ENCODE results near the gene ZFYVE9.
A peak's percentile ranks its signal among the peaks of the same experiment; 100 is the strongest.

ZFYVE9 gene

GRCh38 chr1:52238474-52238873, 96.6 kb downstream of the ZFYVE9 start:
- no peak overlapping the region for H3K4me3 ChIP-seq (ENCODE audit: low read length)

DNA sequence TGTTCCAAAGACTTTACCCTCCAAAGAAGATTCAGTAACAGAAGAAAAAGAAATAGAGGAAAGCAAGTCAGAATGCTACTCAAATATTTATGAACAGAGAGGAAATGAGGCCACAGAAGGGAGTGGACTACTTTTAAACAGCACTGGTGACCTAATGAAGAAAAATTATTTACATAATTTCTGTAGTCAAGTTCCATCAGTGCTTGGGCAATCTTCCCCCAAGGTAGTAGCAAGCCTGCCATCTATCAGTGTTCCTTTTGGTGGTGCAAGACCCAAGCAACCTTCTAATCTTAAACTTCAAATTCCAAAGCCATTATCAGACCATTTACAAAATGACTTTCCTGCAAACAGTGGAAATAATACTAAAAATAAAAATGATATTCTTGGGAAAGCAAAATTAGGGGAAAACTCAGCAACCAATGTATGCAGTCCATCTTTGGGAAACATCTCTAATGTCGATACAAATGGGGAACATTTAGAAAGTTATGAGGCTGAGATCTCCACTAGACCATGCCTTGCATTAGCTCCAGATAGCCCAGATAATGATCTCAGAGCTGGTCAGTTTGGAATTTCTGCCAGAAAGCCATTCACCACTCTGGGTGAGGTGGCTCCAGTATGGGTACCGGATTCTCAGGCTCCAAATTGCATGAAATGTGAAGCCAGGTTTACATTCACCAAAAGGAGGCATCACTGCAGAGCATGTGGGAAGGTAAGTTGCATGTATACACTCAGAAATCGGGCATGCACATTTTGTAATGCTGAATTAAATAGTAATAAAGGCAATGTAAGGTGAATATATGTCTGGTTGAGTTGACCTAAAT, 97.2 kb downstream of the ZFYVE9 start:
- Histone ChIP-seq H3K27me3 (replicated peaks; ENCODE audit: insufficient read depth, low read length) (no peaks in the 10 kb centered on the region), H3K4me1 (ENCODE audit: low read length) (peaks cover 4% of the 10 kb centered on the region; the same call in 1 of the 2 replicates), H4K20me1 (ENCODE audit: insufficient read depth, low read length) (no peaks in the 10 kb centered on the region), H3K9ac (ENCODE audit: low read length) (no peak overlapping the region), H3K36me3 (replicated peaks; ENCODE audit: insufficient read depth, low read length) (no peaks in the 10 kb centered on the region), H3K79me2 (ENCODE audit: low read length) (no peaks in the 10 kb centered on the region), H3F3A (ENCODE audit: insufficient read depth, low read length) (no peaks in the 10 kb centered on the region), H2AFZ (ENCODE audit: low read length) (no peak overlapping the region), H3K9me3 (replicated peaks; ENCODE audit: insufficient read depth, low read length) (no peaks in the 10 kb centered on the region), H3K4me3 (ENCODE audit: low read length) (no peak overlapping the region), H3K27ac (ENCODE audit: low read length) (no peak overlapping the region), H3K9me2 (replicated peaks; ENCODE audit: insufficient read depth, low read length) (no peaks in the 10 kb centered on the region), H3K4me2 (ENCODE audit: low read depth, low read length) (no peak overlapping the region)
- TF ChIP-seq EZH2 (optimal IDR thresholded peaks at IDR 0.05; ENCODE audit: low read depth, low read length): no peak
- TF ChIP-seq EZH2phosphoT487 (IDR thresholded peaks at IDR 0.05; ENCODE audit: low read length): no peak
- no peak for TF ChIP-seq CTCF (IDR thresholded peaks at IDR 0.05; ENCODE audit: low read length)
- DNase-seq: no peak

More at GRCh38 chr1:52238474-52238873, 96.6 kb downstream of the ZFYVE9 start:
- H4K20me1 ChIP-seq (ENCODE audit: insufficient read depth, low read length): no peaks in the 10 kb centered on the region
- H3K9ac ChIP-seq (ENCODE audit: low read length): no peak overlapping the region
- H3F3A ChIP-seq (ENCODE audit: insufficient read depth, low read length): no peaks in the 10 kb centered on the region
- H3K4me2 ChIP-seq (ENCODE audit: low read depth, low read length): no peak overlapping the region
- H2AFZ ChIP-seq (ENCODE audit: low read length): no peak overlapping the region
- H3K27me3 ChIP-seq (replicated peaks; ENCODE audit: insufficient read depth, low read length): no peaks in the 10 kb centered on the region
- H3K9me3 ChIP-seq (replicated peaks; ENCODE audit: insufficient read depth, low read length): no peaks in the 10 kb centered on the region
- no peak overlapping the region for H3K27ac ChIP-seq (ENCODE audit: low read length)
- no peak for DNase-seq
- H3K9me2 ChIP-seq (replicated peaks; ENCODE audit: insufficient read depth, low read length): no peaks in the 10 kb centered on the region
- H3K36me3 ChIP-seq (replicated peaks; ENCODE audit: insufficient read depth, low read length): no peaks in the 10 kb centered on the region
- TF ChIP-seq CTCF (IDR thresholded peaks at IDR 0.05; ENCODE audit: low read length) (no peak), EZH2phosphoT487 (IDR thresholded peaks at IDR 0.05; ENCODE audit: low read length) (no peak), EZH2 (optimal IDR thresholded peaks at IDR 0.05; ENCODE audit: low read depth, low read length) (no peak)
- no peaks in the 10 kb centered on the region for H3K79me2 ChIP-seq (ENCODE audit: low read length)
- peaks cover 4% of the 10 kb centered on the region; the same call in 1 of the 2 replicates for H3K4me1 ChIP-seq (ENCODE audit: low read length)

DNA sequence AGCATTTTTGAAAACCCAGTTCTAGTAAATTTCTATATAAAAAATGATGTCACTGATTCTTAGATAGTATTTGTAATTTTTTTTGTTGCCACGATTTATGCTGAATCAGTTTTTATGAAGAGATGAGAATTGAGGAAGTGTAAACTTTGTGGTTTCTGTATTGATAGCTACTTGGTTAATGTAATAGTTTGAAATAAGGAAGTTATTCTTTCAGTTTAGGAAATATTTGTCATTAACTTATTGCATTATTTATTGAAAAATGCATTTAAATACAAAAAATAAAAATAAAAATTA, 97.8 kb downstream of the ZFYVE9 start:
- H2AFZ ChIP-seq (ENCODE audit: low read length): no peak overlapping the region
- H3K9me3 ChIP-seq (replicated peaks; ENCODE audit: insufficient read depth, low read length): no peaks in the 10 kb centered on the region
- H3K4me2 ChIP-seq (ENCODE audit: low read depth, low read length): no peak overlapping the region
- H4K20me1 ChIP-seq (ENCODE audit: insufficient read depth, low read length): no peaks in the 10 kb centered on the region
- TF ChIP-seq CTCF (IDR thresholded peaks at IDR 0.05; ENCODE audit: low read length) (no peak), EZH2 (optimal IDR thresholded peaks at IDR 0.05; ENCODE audit: low read depth, low read length) (no peak), EZH2phosphoT487 (IDR thresholded peaks at IDR 0.05; ENCODE audit: low read length) (no peak)
- H3K9ac ChIP-seq (ENCODE audit: low read length): no peak overlapping the region
- no peaks in the 10 kb centered on the region for H3K9me2 ChIP-seq (replicated peaks; ENCODE audit: insufficient read depth, low read length)
- peak; percentile 51 for DNase-seq
- no peaks in the 10 kb centered on the region for H3K27me3 ChIP-seq (replicated peaks; ENCODE audit: insufficient read depth, low read length)
- no peak overlapping the region for H3K4me3 ChIP-seq (ENCODE audit: low read length)
- no peaks in the 10 kb centered on the region for H3K79me2 ChIP-seq (ENCODE audit: low read length)
- peaks cover 4% of the 10 kb centered on the region; the same call in 1 of the 2 replicates for H3K4me1 ChIP-seq (ENCODE audit: low read length)
- H3F3A ChIP-seq (ENCODE audit: insufficient read depth, low read length): no peaks in the 10 kb centered on the region
- H3K27ac ChIP-seq (ENCODE audit: low read length): no peak overlapping the region
- H3K36me3 ChIP-seq (replicated peaks; ENCODE audit: insufficient read depth, low read length): no peaks in the 10 kb centered on the region

All from MM.1S (cell line).